Keratinocyte (primary cell): ENCODE measurements around the gene WIPF3. TPM values are rescaled to one million over a fixed set of nuclear protein-coding genes. Genes with fewer than 3 reads are reported as not detected.

Experiments
- DNase-seq: peaks from one replicate; pipeline ENCODE4 v3.0.0-alpha.2; 2011; ENCODE audit warnings: low read depth, missing footprints, low spot score
- FAIRE-seq: peaks from 2 replicates; lab custom pipeline; 2011; peaks lifted over from hg19 to GRCh38; lab: Jason Lieb, UNC
- H2AFZ ChIP-seq: 2 replicates; pipeline ENCODE4 v1.6.0; 2012; ENCODE audit warnings: low read length, control low read depth, inconsistent platforms; ENCODE audit not compliant: control insufficient read depth
- H3K27ac ChIP-seq: 2 replicates; pipeline ENCODE4 v1.5.1; 2011; ENCODE audit warnings: low read length; ENCODE audit not compliant: control insufficient read depth, insufficient read depth
- H3K27me3 ChIP-seq: 3 replicates; pipeline ENCODE4 v1.6.0; 2011; ENCODE audit warnings: low read length; ENCODE audit not compliant: control insufficient read depth, insufficient read depth; ENCODE audit errors: extremely low read depth
- H3K36me3 ChIP-seq, 2 experiments: 2 replicates in 1 of 2; 3 replicates in 1 of 2; pipeline ENCODE4 v1.5.1; 2011; ENCODE audit warnings: low read length in 2 of 2, mild to moderate bottlenecking in 1 of 2; ENCODE audit not compliant: control insufficient read depth in 2 of 2, insufficient read depth in 2 of 2; ENCODE audit errors: extremely low read depth in 1 of 2
- H3K4me1 ChIP-seq: 3 replicates; pipeline ENCODE4 v1.5.1; 2011; ENCODE audit warnings: low read length; ENCODE audit not compliant: control insufficient read depth, insufficient read depth; ENCODE audit errors: extremely low read depth
- H3K4me2 ChIP-seq: 3 replicates; pipeline ENCODE4 v1.6.0; 2011; ENCODE audit warnings: low read depth, low read length; ENCODE audit not compliant: control insufficient read depth, insufficient read depth; ENCODE audit errors: extremely low read depth
- H3K4me3 ChIP-seq, 3 experiments: fragments of 200-600 bp in 1 of 3; sonication (generic) in 1 of 3; 2 replicates in 2 of 3; 3 replicates in 1 of 3; pipeline ENCODE4 v1.5.1; 2011 to 2016; ENCODE audit warnings: low read length in 3 of 3, mild to moderate bottlenecking in 3 of 3, control low read depth in 2 of 3, inconsistent platforms in 1 of 3, low read depth in 1 of 3, mixed read lengths in 1 of 3, mixed run types in 1 of 3, moderate library complexity in 1 of 3; ENCODE audit not compliant: control insufficient read depth in 2 of 3, insufficient read depth in 2 of 3; ENCODE audit errors: extremely low read depth in 1 of 3
- H3K79me2 ChIP-seq: 2 replicates; pipeline ENCODE4 v1.6.0; 2012; ENCODE audit warnings: low read length; ENCODE audit not compliant: control insufficient read depth, insufficient read depth
- H3K9ac ChIP-seq: 3 replicates; pipeline ENCODE4 v1.6.0; 2011; ENCODE audit warnings: low read length; ENCODE audit not compliant: control insufficient read depth, insufficient read depth; ENCODE audit errors: extremely low read depth
- H3K9me1 ChIP-seq: 3 replicates; pipeline ENCODE4 v1.6.0; 2011; ENCODE audit warnings: low read length; ENCODE audit not compliant: control insufficient read depth, insufficient read depth; ENCODE audit errors: extremely low read depth
- H3K9me3 ChIP-seq: 2 replicates; pipeline ENCODE4 v1.5.1; 2012; ENCODE audit warnings: low read depth, low read length; ENCODE audit not compliant: control insufficient read depth
- H4K20me1 ChIP-seq: 3 replicates; pipeline ENCODE4 v1.6.0; 2011; ENCODE audit warnings: low read length; ENCODE audit not compliant: control insufficient read depth, insufficient read depth; ENCODE audit errors: extremely low read depth
- CTCF ChIP-seq, 3 experiments: IDR thresholded peaks in 1 of 3; conservative IDR thresholded peaks in 1 of 3; optimal IDR thresholded peaks in 1 of 3; 2 replicates in 2 of 3; 3 replicates in 1 of 3; pipeline versions ENCODE3 to v1.5.1; 2011; ENCODE audit warnings: low read length in 3 of 3, mild to moderate bottlenecking in 3 of 3, moderate library complexity in 2 of 3, control low read depth in 1 of 3, inconsistent platforms in 1 of 3; ENCODE audit not compliant: insufficient read depth in 2 of 3; ENCODE audit errors: extremely low read depth in 1 of 3
- EZH2 ChIP-seq: IDR thresholded peaks from one replicate; pipeline ENCODE4 v1.6.1; 2012; ENCODE audit warnings: inconsistent platforms, mild to moderate bottlenecking, low read length, moderate library complexity
- dilution Hi-C: fragments of 300-500 bp; cut with MboI; formaldehyde crosslinking; loops from one replicate; pipeline ENCODE4 v1.7.0; 2020; ENCODE audit warnings: low sequenced_read_pairs; ENCODE audit not compliant: extremely low pct_ligation_motif_present
- polyA plus RNA-seq, 5 experiments: library from polyadenylated mRNA; depleted of rRNA in 3 of 5; stranded (reverse) in 3 of 5; stranded (forward) in 1 of 5; unstranded in 1 of 5; fragments of >200 nt; gene quantifications; 1 replicate in 1 of 5; 2 replicates in 3 of 5; 3 replicates in 1 of 5; pipeline versions ENCODE4 v1.2.1 to v1.2.3, GENCODE V29; 2011 to 2012; ENCODE audit warnings: missing spikeins in 2 of 5, low read depth in 1 of 5, low replicate concordance in 1 of 5

WIPF3 gene
- polyA plus RNA-seq, 1 donor (not counting 4 experiments of a cell fraction or from before 2014, with no cell fraction given), result 0.04 TPM

- TF ChIP-seq EZH2 (no peak), CTCF (optimal IDR thresholded peaks at IDR 0.05 in 1 of 3, IDR thresholded peaks at IDR 0.05 in 1 of 3, conservative IDR thresholded peaks at IDR 0.05 in 1 of 3; ENCODE audit: extremely low read depth in 1 of 3, insufficient read depth in 2 of 3, low read length in 3 of 3) (no peak)
- H3K27me3 ChIP-seq, result peaks cover 28% of the 10 kb centered on the region
- H3K4me1 ChIP-seq, result no peaks in the 10 kb centered on the region
- no peak overlapping the region for H2AFZ ChIP-seq
- no peaks in the 10 kb centered on the region for H3K79me2 ChIP-seq
- no peak overlapping the region for H3K4me2 ChIP-seq
- H4K20me1 ChIP-seq, result no peaks in the 10 kb centered on the region
- DNase-seq, result no peak
- H3K9me1 ChIP-seq, result no peaks in the 10 kb centered on the region
- no peak for FAIRE-seq
- H3K36me3 ChIP-seq, result no peaks in the 10 kb centered on the region
- no peak overlapping the region for H3K4me3 ChIP-seq
- dilution Hi-C loops, result no loop called here
- H3K9me3 ChIP-seq, result no peaks in the 10 kb centered on the region
- H3K9ac ChIP-seq, result no peak overlapping the region
- H3K27ac ChIP-seq, result no peak overlapping the region
These were observed 38.3 kb downstream of the WIPF3 start for GRCh38 chr7:29844559-29844958.

- H3K9me3 ChIP-seq, result no peaks in the 10 kb centered on the region
- peaks cover 22% of the 10 kb centered on the region for H3K27me3 ChIP-seq
- TF ChIP-seq CTCF (optimal IDR thresholded peaks at IDR 0.05 in 1 of 3, IDR thresholded peaks at IDR 0.05 in 1 of 3, conservative IDR thresholded peaks at IDR 0.05 in 1 of 3; ENCODE audit: extremely low read depth in 1 of 3, insufficient read depth in 2 of 3, low read length in 3 of 3) (no peak), EZH2 (no peak)
- H3K4me2 ChIP-seq, result no peak overlapping the region
- no peak overlapping the region for H2AFZ ChIP-seq
- DNase-seq (no peak), FAIRE-seq (no peak)
- H4K20me1 ChIP-seq, result no peaks in the 10 kb centered on the region
- H3K4me3 ChIP-seq, result no peak overlapping the region
- no peak overlapping the region for H3K9ac ChIP-seq
- no peak overlapping the region for H3K27ac ChIP-seq
- dilution Hi-C loops, result no loop called here
- H3K36me3 ChIP-seq, result no peaks in the 10 kb centered on the region
- H3K4me1 ChIP-seq, result no peaks in the 10 kb centered on the region
- H3K79me2 ChIP-seq, result no peaks in the 10 kb centered on the region
- no peaks in the 10 kb centered on the region for H3K9me1 ChIP-seq
These were observed 41.2 kb downstream of the WIPF3 start for GRCh38 chr7:29847496-29847895.
